NOMO-1 treated with DMSO at 0.1 percent for 48 hours (cell line): ENCODE measurements around the gene HOPX.
"Not testable (repeated sequence)": the region's sequence is repeated elsewhere in the genome, so short reads cannot be mapped to it uniquely, and the experiment has no call there.

Experiments used
- DNase-seq: peaks from one replicate; lab custom pipeline; 2025; ENCODE audit not compliant: unreplicated experiment; lab: John Stamatoyannopoulos, UW

HOPX gene, protein sequence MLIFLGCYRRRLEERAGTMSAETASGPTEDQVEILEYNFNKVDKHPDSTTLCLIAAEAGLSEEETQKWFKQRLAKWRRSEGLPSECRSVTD

DNA sequence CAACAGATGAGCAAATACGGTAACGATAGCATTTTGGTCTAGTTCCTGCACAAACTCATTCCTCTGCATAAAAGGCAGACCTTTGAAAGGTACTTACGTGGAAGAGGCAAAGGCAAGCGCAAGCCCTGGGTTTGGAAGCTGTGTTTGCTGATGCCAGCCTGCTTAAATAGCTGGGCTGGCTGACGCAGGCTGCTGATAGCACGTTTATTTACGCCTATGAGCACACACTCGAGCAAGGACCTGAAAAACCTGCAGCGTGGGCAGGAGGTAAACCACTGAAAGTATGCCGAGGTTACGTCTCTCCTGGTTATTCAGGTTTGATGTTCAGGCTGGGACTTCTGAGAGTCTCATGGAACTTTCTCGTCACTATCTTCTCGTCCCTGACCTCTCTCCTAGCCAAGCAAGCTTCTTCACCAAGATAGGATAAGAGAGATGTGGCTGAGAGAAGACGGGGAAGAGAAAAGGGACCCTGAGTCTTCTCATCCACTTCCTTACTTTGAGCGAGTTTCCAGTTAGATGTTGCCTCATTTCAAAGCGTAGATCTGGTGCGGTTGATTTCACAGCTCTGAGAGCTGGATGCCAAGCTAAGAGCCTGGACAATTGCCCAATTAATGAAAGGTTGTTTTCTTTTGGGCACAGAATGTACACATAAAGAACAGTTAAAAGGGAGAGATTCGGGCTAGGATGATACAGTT, at the start of gene HOPX:
Gene HOPX (minus strand): TSS at position 139 of the 695 bp plus-strand sequence. CDS start 23,480 bp downstream, outside the sequence.
- DNase-seq: peak; percentile 84

DNA sequence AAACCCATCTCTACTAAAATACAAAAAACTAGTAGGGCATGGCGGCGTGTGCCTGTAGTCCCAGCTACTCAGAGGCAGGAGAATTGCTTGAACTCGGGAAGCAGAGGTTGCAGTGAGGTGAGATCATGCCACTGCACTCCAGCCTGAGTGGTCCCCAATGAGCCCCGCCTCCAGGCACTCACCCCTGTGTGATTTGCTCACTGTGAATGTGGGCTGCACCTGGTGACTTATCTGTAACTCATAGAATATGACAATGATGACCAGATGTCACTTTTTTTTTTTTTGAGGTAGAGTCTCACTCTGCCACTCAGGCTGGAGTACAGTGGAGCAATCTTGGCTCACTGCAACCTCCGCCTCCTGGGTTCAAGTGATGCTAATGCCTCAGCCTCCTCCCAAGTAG, 49.0 kb upstream of the HOPX start:
- DNase-seq: no peak

DNA sequence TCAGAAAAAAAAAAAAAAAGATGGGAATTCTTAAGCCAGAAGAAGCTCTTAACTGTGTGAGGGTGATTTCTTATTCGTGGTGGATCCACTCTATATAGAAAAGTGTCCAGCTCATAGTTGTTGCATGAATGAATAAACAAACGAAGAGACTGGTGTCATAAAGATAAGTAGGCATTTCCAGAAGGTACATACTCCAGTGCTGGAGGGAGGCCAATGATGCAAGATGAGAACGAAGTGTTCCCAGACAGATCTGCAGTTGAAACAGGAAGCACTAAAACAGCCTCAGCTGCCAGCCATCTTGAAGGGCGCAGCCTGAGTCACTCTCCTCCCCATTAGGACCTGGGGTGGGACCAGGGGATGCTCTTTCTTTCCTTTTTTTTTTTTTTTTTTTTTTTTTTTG, 47.4 kb upstream of the HOPX start:
- peak; percentile 75 for DNase-seq

DNA sequence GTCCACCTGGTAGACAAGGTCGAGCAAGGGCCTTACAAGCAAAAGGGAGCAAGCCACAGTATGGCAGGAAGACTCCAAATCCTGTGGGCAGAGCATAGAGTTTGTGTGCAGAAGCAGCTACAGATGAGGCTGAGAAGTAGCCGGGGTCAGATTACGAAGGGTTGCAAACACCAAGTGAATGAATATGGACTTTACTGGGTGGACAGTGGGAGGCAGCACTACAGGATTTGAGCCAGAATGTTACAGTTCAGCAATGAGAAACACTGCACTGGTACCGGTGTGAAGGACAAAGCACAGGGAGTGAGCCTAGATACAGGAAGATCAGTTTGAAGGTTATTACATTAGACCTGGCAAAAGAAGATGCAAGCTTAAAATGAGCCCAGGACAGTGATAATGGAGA, 46.1 kb upstream of the HOPX start:
- no peak for DNase-seq

DNA sequence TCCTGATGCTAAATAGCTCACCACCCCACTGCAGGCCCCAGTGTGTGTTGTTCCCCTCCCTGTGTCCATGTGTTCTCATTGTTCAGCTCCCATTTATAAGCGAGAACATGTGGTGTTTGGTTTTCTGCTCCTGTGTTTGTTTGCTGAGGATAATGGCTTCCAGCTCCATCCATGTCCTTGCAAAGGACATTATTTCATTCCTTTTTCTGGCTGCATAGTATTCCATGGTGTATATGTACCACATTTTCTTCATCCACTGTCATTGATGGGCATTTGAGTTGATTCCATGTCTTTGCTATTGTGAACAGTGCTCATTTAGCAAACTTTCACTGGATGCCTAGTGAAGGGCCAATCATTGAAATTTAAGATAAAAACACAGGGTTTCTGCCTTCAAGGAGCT, 45.5 kb upstream of the HOPX start:
- DNase-seq: not testable (repeated sequence)

DNA sequence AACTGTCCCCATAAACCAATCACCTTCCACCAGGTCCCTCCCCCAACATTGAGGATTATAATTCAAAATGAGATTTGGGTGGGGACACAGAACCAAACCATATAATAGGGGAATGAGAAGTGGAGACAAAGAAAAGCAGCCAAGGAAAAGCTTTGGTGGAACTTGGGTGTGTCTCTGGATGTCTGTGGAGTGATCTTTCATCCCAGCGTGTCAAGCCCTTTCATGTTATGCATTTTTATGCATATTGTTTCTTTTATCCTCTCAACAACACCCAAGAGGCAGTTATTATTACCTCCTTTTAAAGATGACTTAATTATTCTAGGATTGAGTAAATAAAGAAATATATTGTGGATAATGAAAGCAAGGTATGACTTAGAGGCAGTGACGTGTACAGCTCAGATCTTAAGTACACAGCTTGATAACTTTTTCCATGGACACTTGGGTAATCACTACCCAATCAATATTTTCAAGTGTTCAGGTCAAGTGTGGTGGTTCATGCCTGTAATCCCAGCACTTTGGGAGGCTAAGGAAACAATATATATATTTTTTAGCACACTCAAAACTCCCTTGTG, 42.6 kb upstream of the HOPX start:
- DNase-seq: no peak

DNA sequence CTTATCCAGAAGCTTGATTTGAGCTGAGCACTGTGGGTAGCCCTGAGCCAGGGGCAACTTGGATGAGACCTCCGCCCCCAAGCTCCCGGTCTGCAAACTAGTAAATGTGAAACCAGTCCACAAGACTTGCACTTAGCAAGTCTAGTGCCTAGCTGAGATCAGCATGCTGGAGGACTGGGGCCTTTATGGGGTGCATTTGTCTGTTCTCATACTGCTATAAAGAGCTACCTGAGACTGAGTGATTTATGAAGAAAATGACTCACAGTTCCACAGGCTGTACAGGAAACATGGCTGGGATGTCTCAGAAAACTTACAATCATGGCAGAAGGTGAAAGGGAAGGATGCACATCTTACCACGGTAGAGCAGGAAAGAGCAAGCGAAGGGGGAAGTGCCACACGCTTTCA, 42.1 kb upstream of the HOPX start:
- peak; percentile 20 for DNase-seq

DNA sequence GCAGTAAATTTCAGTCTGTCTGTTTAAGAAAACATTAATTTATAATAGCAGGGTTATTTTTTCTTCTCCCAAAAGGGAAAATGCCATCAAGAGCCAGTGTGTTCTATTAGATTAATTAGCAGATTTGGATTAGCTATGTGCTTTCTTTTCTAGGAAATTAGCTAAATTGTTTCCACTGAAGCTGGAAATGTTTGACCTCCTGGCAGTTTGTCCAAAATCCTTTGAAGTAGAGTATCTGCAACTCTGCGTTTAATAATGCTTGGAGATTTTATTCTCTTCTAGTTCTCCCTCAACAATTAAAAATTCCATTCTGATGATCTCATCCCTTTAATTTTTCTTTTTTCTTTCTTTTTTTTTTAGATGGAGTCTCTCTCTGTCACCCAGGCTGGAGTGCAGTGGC, 27.1 kb upstream of the HOPX start:
- no peak for DNase-seq

DNA sequence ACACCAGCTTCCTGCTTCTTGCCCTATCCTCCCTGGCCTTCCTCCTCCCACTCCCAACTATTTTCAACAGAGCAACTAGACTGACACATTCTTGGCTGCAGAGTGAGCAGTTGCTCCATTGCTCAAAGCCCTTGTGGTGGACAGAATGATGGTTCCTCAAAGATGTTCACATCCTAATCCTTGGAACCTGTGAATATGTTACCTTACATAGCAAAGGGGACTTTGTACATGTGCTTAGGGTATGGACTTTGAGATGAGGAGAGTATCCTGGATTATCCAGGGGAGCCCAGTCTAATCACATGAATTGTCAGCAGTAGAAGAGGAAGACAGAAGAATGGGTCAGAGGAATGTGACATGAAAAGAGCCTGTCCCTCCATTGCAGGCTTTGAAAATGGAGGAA, 24.9 kb upstream of the HOPX start:
- no peak for DNase-seq

DNA sequence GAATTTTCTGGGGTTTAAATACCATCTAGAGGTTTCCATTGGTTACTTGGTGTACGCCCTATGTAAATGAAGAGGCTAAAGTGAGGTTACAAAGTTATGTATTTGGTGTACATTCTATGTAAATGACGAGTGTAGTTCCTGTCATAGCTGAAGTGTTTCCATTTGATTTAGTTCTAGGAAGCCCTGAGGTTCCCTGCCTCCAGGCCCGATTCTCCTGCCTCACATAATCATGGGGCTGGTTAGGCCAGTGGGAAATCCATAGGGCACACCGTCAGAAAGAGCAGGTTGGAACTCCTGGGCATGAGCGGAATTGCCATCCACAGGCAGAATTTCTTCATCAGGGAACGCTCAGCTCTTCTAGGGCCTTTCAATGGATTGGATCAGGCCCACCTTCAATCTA, 24.2 kb upstream of the HOPX start:
- no peak for DNase-seq

DNA sequence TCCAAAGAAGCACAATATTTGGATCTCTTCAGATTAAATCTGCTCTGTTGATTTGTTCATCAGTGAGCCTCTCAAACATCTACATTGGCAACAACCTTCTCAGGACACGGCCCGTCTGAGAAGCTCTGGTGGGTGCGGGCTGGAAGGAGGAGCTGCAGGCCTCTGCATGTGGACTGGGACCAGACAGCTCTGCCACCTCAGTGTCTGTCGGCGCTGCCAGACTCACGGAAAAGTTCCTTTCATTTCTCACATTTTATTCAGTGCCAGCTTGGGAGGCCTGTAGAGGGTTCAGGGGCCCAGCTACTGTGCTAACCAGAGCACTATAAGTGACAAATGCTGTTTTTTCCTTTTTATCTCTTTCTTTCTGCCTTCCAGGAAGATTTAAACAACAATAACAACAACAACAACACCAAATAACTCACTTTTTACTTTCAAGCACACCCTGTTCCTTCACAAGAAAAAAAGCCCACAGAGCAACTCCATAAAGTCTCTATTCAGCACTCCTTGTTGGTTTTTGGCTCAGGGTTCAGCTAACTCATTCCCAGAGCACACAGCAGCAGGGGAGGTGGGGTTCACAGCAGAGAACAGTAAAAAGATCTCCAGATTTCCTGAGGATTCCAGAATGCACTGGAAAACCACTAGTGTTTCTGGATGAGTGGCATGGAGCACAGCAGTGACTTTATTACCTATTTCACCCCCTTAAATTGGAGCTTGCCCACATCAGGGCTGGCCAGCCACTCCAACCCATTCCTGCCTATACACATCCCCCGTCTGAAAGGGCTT, 23.2 kb upstream of the HOPX start:
- no peak for DNase-seq

DNA sequence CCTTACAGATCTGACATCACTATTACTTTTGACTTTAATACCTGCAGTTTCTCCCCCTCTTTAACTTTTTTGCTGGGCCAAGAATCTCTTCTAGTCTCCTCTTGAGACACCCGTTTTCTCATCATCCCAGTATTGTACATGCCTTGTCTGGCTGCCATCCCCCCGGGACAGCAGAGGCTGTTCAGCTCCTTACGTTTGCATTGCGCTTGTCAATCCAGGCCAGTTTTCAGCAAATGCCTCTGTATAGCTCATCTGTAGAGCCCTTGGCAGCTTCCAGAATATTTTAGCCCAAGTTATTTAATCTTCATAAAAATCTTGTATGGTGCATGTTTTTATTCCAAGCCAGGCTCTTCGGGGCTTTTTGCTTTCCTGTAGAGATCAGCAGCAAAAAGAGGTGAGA, 22.3 kb upstream of the HOPX start:
- no peak for DNase-seq

DNA sequence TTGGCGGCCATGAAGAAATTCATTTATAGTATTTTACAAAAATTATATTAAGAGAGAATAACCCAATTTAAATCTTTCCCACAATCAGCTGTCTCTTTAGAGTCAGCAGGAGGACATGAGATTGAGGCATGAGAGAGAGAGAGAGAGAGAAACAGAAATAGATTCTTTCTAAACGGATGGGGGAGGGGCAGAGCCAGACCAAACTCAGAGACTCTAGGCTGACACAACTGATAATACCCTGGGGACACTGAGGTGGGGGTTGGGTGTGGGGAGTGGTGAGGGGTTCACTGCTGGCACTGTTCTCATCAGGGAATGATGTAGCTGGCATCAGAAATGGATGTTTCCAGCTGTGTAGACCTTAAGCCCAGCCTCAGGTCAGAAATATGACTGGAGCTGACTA, 20.5 kb upstream of the HOPX start:
- DNase-seq: no peak

DNA sequence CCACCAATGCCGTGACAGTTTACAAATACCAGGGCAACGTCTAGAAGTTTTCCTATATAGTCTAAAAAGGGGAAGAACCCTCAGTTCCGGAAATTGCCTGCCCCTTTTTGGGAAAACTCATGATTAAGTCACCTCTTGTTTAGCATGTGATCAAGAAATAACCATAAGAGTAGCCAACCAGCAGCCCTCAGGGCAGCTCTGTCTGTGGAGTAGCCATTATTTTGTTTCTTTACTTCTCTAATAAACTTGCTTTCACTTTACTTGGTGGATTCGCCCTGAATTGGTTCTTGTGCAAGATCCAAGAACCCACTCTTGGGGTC, 20.0 kb upstream of the HOPX start:
- peak; percentile 22 for DNase-seq

DNA sequence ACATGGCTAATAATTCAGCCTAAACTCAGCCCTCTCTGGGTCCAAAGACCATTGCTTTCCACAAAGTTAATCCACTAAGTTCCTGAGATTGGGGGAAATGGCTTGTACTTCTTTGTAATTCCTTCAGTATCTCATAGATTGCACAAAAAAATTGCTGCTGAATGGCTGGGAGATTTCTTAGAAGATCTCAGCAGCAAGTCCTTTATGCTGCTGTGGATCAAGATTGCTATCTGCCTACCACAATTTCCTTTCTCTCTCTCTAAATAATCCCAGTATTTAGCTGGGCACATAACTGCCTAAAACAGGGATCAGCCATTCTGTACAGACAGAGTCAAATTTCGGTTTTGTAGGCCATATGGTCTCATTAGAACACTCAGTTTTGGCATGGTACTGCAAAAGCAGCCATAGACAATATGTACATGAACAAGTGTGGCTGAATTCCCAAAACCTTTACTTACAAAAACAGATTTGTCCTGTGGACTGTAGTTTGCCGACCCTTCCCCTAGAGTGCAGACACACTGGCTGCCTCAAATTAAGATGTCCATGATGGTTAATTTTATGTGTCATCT, 18.5 kb upstream of the HOPX start:
- no peak for DNase-seq

DNA sequence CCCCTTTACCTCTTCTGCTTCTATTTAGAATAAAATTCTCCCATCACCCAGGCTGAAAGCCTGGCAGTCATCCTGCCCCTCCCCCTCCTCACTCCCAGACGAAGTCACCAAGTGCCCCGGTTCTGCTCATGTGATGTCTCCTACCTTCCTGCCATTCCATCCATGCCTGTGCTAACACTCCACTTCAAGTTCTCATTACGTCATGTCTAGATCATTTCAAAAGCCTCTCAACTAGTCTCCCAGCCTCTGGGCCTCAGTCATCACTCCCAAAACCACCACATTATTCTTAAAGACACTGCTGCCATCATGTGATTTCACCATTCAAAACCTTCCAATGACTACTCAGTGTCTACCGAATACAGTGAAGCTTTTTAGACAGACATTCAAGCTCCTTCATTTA, 17.2 kb upstream of the HOPX start:
- DNase-seq: no peak

DNA sequence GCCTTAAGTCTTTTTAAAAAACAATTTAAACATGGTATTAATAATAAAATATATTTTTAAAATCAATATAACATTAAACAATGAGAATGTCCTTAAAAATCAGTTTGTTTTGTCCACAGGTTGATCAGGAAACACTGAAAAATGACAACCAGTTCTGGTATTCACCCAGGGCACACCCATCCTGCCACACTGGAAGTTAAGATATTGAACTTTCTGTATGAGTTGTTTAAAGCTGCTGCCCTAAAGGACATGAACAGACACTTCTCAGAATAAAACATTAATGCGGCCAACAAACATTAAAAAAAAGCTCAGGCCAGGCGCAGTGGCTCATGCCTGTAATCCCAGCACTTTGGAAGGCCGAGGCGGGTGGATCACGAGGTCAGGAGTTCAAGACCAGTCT, 15.0 kb upstream of the HOPX start:
- no peak for DNase-seq

DNA sequence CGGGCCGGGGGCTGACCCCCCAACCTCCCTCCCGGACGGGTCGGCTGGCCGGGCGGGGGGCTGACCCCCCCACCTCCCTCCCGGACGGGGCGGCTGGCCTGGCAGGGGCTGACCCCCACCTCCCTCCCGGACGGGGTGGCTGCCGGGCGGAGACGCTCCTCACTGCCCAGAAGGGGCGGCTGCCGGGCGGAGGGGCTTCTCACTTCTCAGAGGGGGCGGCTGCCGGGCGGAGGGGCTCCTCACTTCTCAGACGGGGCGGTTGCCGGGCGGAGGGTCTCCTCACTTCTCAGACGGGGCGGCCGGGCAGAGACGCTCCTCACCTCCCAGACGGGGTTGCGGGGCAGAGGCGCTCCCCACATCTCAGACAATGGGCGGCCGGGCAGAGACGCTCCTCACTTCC, 12.4 kb upstream of the HOPX start:
- DNase-seq: not testable (repeated sequence)

DNA sequence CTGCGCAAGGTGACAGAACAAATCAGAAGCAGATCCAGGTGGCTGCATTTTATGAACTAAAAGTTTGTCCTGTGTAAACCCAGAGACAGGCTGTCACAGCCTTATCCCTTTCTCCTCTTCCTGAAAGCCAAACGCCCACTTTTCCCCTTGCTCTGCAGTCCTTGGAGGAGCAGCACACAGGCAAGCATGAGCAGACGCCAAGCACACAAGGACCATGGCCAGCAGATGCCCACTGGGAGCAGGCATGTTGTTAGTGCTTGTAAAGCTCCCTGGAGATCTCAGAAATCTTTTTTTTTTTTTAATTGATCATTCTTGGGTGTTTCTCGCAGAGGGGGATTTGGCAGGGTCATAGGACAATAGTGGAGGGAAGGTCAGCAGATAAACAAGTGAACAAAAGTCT, 11.5 kb upstream of the HOPX start:
- DNase-seq: no peak

DNA sequence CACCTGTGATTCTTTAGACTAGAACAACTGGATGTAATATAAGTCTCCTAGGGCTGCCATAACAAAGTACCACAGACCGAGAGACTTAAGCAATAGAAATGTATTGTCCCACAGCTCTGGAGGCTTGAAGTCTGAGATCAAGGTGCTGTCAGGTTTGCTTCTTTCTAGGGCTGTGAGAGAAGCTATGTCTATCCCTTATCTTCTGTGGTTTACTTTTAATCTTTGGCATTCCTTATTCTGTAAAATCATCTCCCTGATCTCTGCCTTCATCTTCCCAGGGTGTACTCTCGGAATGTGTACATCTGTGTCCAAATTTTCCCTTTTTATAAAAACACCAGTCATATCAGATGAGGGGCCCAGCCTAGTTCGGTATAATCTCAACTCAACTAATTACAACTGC, 10.3 kb upstream of the HOPX start:
- DNase-seq: no peak

DNA sequence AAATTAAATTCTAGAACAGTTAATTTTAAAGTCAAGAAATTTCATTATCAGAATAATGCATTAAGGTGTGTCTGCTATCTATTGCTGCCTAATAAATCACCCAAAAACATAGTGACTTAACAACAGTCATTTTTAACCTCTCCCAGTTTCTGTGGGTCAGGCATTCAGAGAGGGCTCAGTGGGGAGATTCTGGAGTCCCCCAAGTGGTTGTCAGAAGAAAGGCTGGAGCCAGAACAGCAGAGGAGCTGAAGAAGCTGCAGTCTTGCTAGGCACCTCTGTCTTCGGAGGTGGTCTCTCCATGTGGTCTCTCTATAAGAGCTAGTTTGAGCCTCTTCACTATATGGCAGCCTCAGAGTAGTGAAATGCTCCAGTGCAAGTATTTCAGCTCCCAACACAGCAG, 9.3 kb upstream of the HOPX start:
- no peak for DNase-seq
